ENCODE measurements around the gene ZSCAN31.

- TF ChIP-seq CTCF (IDR thresholded peaks at IDR 0.05) (no peak), POLR2A (IDR thresholded peaks at IDR 0.05) (no peak)
Measured at GRCh38 chr6:28336284-28337120, 554 bp upstream of the ZSCAN31 start.

All from vagina (tissue), 2 donors.